ENCODE measurements around the gene IQGAP2. TPM values are rescaled to one million over a fixed set of nuclear protein-coding genes. Genes with fewer than 3 reads are reported as not detected.

Gene IQGAP2
- total RNA-seq, 4 donors from 2014 or later = 3.5 to 18.5 (median 13.7) TPM

GRCh38 chr5:76441101-76441500 is 38.0 kb downstream of the IQGAP2 start:
- no peak for TF ChIP-seq CTCF (IDR thresholded peaks at IDR 0.05)
- TF ChIP-seq POLR2A (IDR thresholded peaks at IDR 0.05) = no peak
- no peak for DNase-seq (ENCODE audit: low spot score in 2 of 2)
- intact Hi-C loops (cut with DNase I; ENCODE audit: low total_unique reads) = no loop called here
- WGBS, 2 donors = 88 to 89% methylated on average over 6 of the region's 6 CpGs
- H3K4me3 ChIP-seq (ENCODE audit: low read depth, poor library complexity, severe bottlenecking) = no peak overlapping the region

GRCh38 chr5:76441890-76442673 is 39.0 kb downstream of the IQGAP2 start:
- 82 to 88% methylated on average over 6 of the region's 6 CpGs for WGBS, 2 donors
- intact Hi-C loops (cut with DNase I; ENCODE audit: low total_unique reads) = no loop called here
- no peak for DNase-seq (ENCODE audit: low spot score in 2 of 2)
- H3K4me3 ChIP-seq (ENCODE audit: low read depth, poor library complexity, severe bottlenecking) = no peak overlapping the region
- TF ChIP-seq CTCF (IDR thresholded peaks at IDR 0.05) (no peak), POLR2A (IDR thresholded peaks at IDR 0.05) (no peak)

- intact Hi-C loops (cut with DNase I; ENCODE audit: low total_unique reads) = no loop called here
- WGBS, 2 donors = 33 to 47% methylated on average over 4 of the region's 4 CpGs
- TF ChIP-seq CTCF (IDR thresholded peaks at IDR 0.05) = no peak
- no peak for TF ChIP-seq POLR2A (IDR thresholded peaks at IDR 0.05)
- DNase-seq (ENCODE audit: low spot score in 2 of 2) = no peak
- no peak overlapping the region for H3K4me3 ChIP-seq (ENCODE audit: low read depth, poor library complexity, severe bottlenecking)
These were observed 40.1 kb downstream of the IQGAP2 start for GRCh38 chr5:76443066-76443800.

GRCh38 chr5:76445063-76445462 is 42.0 kb downstream of the IQGAP2 start:
- no peak overlapping the region for H3K4me3 ChIP-seq (ENCODE audit: low read depth, poor library complexity, severe bottlenecking)
- no peak for DNase-seq (ENCODE audit: low spot score in 2 of 2)
- no peak for TF ChIP-seq POLR2A (IDR thresholded peaks at IDR 0.05)
- TF ChIP-seq CTCF (IDR thresholded peaks at IDR 0.05) = no peak
- 87 to 93% methylated on average over 4 of the region's 4 CpGs for WGBS, 2 donors
- intact Hi-C loops (cut with DNase I; ENCODE audit: low total_unique reads) = no loop called here

GRCh38 chr5:76445830-76446229 is 42.7 kb downstream of the IQGAP2 start:
- WGBS, 2 donors = 91 to 94% methylated on average over 5 of the region's 5 CpGs

More at GRCh38 chr5:76445830-76446229, 42.7 kb downstream of the IQGAP2 start:
- no peak overlapping the region for H3K4me3 ChIP-seq (ENCODE audit: low read depth, poor library complexity, severe bottlenecking)
- DNase-seq (ENCODE audit: low spot score in 2 of 2) = no peak
- intact Hi-C loops (cut with DNase I; ENCODE audit: low total_unique reads) = no loop called here
- TF ChIP-seq CTCF (IDR thresholded peaks at IDR 0.05) (no peak), POLR2A (IDR thresholded peaks at IDR 0.05) (no peak)
